Heart right ventricle (tissue), 16 donors: ENCODE measurements around the gene TRABD2B. TPM values are rescaled to one million over a fixed set of nuclear protein-coding genes. Genes with fewer than 3 reads are reported as not detected.

ENCODE experiments used
- ATAC-seq, 8 donors: fragments of 200-7000 bp; cut with Tn5 transposase; one replicate each; pipeline ENCODE4 v1.9.1; 2020; ENCODE audit warnings: mild to moderate bottlenecking in 8 of 8, moderate library complexity in 8 of 8, moderate number of reproducible peaks in 1 of 8
- DNase-seq, 2 donors: peaks; one replicate each; pipeline ENCODE4 v3.0.0-alpha.2; 2020
- H3K27ac ChIP-seq, 10 donors: fragments of 200-600 bp; sonication (generic) in 2 of 10; one replicate each; pipeline versions ENCODE4 v1.5.0 to v1.8.0; 2020 to 2022; ENCODE audit warnings: mild to moderate bottlenecking in 3 of 10
- H3K27me3 ChIP-seq, 7 donors: fragments of 200-600 bp; one replicate each; pipeline ENCODE4 v1.8.0; 2021 to 2022; ENCODE audit warnings: mild to moderate bottlenecking in 2 of 7
- H3K36me3 ChIP-seq, 9 donors: fragments of 200-600 bp; sonication (generic) in 1 of 9; one replicate each; pipeline versions ENCODE4 v1.5.0 to v1.8.0; 2020 to 2022; ENCODE audit warnings: mild to moderate bottlenecking in 2 of 9
- H3K4me1 ChIP-seq, 9 donors: fragments of 200-600 bp; sonication (generic) in 1 of 9; one replicate each; pipeline versions ENCODE4 v1.5.0 to v1.8.0; 2020 to 2022; ENCODE audit warnings: mild to moderate bottlenecking in 4 of 9
- H3K4me3 ChIP-seq, 10 donors: fragments of 200-600 bp; sonication (generic) in 2 of 10; one replicate each; pipeline versions ENCODE4 v1.5.0 to v1.8.0; 2020 to 2022; ENCODE audit warnings: mild to moderate bottlenecking in 7 of 10, moderate library complexity in 2 of 10
- H3K9me3 ChIP-seq, 11 donors: fragments of 200-600 bp in 10 of 11; sonication (generic) in 2 of 11; one replicate each; pipeline versions ENCODE4 v1.5.0 to v1.8.0; 2013 to 2022; ENCODE audit warnings: mild to moderate bottlenecking in 2 of 11, control low read depth in 1 of 11, moderate library complexity in 1 of 11
- WGBS, 2 donors: extraction: QIAGEN DNeasy Blood & Tissue Kit; methylation state at CpG; one replicate each; pipeline ENCODE4 v1.1.7; 2013; ENCODE audit warnings: inconsistent platforms in 1 of 2; 5-methylcytosine and 5-hydroxymethylcytosine counted together
- intact Hi-C, 10 donors: fragments of 100-400 bp; cut with DNase I; formaldehyde crosslinking; loops; one replicate each; pipeline versions ENCODE4 v1.11.1 to v1.14.2; 2022
- polyA plus RNA-seq, 2 donors: library from polyadenylated mRNA; stranded (reverse); fragments of 200-250 nt; gene quantifications; one replicate each; pipeline ENCODE4 v1.2.3, GENCODE V29; 2013
- total RNA-seq, 10 donors: library from RNA; stranded (reverse); fragmentation: NEBNext Ultra II Directional in 3 of 10; extraction: Animal tissue kit (Norgen Biotek cat#: 25700) in 3 of 10; gene quantifications; one replicate each; pipeline versions ENCODE4 v1.2.1 to v1.2.4, GENCODE V29; 2021 to 2023
- TF ChIP-seq, protein P1 (sequence below), 9 donors: fragments of 200-600 bp; sonication (generic) in 2 of 9; IDR thresholded peaks; one replicate each; pipeline versions ENCODE4 v1.5.0 to v1.8.0; 2021 to 2022; ENCODE audit warnings: antibody characterized with exemption in 9 of 9, mild to moderate bottlenecking in 5 of 9, moderate library complexity in 1 of 9
- donor health status: Arrhythmogenic right ventricular cardiomyopathy.
- donor health status: ischemic (EF 13 %, LVEDD 7.1; RV severe dilation, severe dysfunction).
- donor health status: healthy with polysubstance abuse.
- donor health status: DM: no; HTN: yes; CAD: no.
- donor health status: DM: no; HTN: no; CAD: no.
- donor health status: ischemic (EF 25% LVEDD 6.9; RV normal size, moderate dysfunction).
- donor health status: ischemic (EF 25% LVEDD 5.7; RV mildly dilated, moderate dysfunction).
- donor health status: healthy.
- donor health status: DM: yes; HTN: yes; CAD: no.
- donor health status: Ischemic cardiomyopathy.
- donor health status: ischemic (EF 35%, LVEDD 5.7; RV mildly dilated, moderate dysfunction).
- donor health status: nonischemic (EF 11% LVEDD 7.7; RV severe dilation, severe dysfunction).
- donor health status: DM: yes; HTN: yes; CAD: no.
- donor health status: PGD.
- donor health status: ischemic (EF 29% LVEDD 5.4; RV normal size, mild dysfunction).
- donor health status: nonischemic (EF 23%, LVEDD 6.1; RV moderate dilation, normal function).

The TRABD2B gene
- total and polyA plus RNA-seq, 12 donors: 0.21 to 1.1 (median 0.53) TPM

DNA sequence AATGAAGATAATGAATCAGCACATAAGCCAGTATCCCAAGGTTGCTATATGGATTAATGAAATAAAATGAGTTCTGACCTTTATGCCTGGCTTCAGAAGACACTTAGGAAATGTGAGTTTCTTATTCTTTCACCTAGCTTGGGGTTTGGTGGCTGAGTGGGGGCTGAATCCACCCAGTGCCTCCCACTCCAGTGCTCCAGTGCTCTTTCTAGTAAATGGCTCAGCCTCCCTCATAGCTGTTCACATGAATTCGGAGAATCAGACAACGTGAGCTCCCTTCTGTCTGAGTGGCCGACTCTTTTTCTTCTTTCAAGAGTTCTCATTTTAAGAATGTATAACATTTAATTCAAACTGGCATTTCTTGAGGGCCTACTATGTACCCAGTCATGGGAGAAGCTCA lies 43.5 kb downstream of the TRABD2B start:
- 95 to 96% methylated on average over 3 of the region's 3 CpGs for WGBS, 2 donors
- H3K36me3 ChIP-seq: no peaks in the 10 kb centered on the region
- no peaks in the 10 kb centered on the region for H3K4me1 ChIP-seq
- no peak for ATAC-seq
- H3K27ac ChIP-seq: no peak overlapping the region
- intact Hi-C loops: no loop called here
- TF ChIP-seq, protein P1, sequence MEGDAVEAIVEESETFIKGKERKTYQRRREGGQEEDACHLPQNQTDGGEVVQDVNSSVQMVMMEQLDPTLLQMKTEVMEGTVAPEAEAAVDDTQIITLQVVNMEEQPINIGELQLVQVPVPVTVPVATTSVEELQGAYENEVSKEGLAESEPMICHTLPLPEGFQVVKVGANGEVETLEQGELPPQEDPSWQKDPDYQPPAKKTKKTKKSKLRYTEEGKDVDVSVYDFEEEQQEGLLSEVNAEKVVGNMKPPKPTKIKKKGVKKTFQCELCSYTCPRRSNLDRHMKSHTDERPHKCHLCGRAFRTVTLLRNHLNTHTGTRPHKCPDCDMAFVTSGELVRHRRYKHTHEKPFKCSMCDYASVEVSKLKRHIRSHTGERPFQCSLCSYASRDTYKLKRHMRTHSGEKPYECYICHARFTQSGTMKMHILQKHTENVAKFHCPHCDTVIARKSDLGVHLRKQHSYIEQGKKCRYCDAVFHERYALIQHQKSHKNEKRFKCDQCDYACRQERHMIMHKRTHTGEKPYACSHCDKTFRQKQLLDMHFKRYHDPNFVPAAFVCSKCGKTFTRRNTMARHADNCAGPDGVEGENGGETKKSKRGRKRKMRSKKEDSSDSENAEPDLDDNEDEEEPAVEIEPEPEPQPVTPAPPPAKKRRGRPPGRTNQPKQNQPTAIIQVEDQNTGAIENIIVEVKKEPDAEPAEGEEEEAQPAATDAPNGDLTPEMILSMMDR (IDR thresholded peaks at IDR 0.05): no peak
- peaks cover 0 to 5% (median 0%) of the 10 kb centered on the region in 11 donors for H3K9me3 ChIP-seq
- no peak for DNase-seq
- H3K27me3 ChIP-seq: no peaks in the 10 kb centered on the region
- H3K4me3 ChIP-seq: no peak overlapping the region

DNA sequence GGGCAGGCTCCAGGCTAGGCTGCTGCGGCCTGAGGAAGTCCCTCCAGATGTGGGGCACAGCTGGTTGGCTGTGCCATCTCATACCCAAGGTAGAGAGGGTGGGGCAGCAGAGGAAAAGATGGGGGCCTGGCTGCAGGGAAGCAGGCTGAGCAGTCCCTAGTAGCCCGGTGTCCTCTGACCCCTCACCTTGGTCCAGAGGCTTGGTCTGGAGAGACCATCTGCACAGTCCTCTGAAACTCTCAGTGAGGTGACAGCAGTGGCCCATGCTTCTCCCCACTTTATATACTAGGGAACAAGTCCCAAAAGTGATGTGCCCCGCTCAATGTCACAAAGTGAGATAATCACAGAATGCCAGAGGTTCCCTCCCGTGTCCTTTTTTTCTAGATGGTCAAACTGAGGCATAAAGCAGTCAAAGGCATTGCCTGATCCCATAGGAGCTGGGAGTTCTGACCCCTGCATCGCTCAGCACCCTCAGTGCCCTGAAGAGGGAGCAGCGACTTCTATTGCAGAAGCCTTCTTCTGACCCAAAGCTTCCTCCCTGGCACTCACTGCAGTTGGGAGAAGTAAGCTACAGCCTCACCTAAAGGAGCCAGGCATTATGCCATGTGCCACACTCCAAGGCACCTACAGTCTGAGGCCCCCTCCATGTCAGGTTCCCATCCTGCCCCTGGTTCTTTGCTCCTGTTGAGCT lies 45.5 kb downstream of the TRABD2B start:
- H3K9me3 ChIP-seq: peaks cover 0 to 4% (median 0%) of the 10 kb centered on the region in 11 donors
- WGBS, 2 donors: 81 to 85% methylated on average over 6 of the region's 6 CpGs
- no peak overlapping the region for H3K27ac ChIP-seq
- H3K27me3 ChIP-seq: no peaks in the 10 kb centered on the region
- DNase-seq: no peak
- peak in 1 of 8 donors; percentile 57 for ATAC-seq
- intact Hi-C loops: no loop called here
- no peaks in the 10 kb centered on the region for H3K36me3 ChIP-seq
- H3K4me3 ChIP-seq: no peak overlapping the region
- H3K4me1 ChIP-seq: no peaks in the 10 kb centered on the region
- TF ChIP-seq, protein P1 (IDR thresholded peaks at IDR 0.05): no peak

GRCh38 chr1:47951026-47951425 lies 46.2 kb downstream of the TRABD2B start:
- no peak overlapping the region for H3K27ac ChIP-seq
- H3K4me1 ChIP-seq: no peaks in the 10 kb centered on the region
- H3K4me3 ChIP-seq: no peak overlapping the region
- DNase-seq: no peak
- no peaks in the 10 kb centered on the region for H3K36me3 ChIP-seq
- intact Hi-C loops: no loop called here
- H3K9me3 ChIP-seq: no peaks in the 10 kb centered on the region
- 89 to 97% methylated on average over 8 of the region's 8 CpGs for WGBS, 2 donors
- no peak for ATAC-seq
- TF ChIP-seq, protein P1 (IDR thresholded peaks at IDR 0.05): no peak
- H3K27me3 ChIP-seq: no peaks in the 10 kb centered on the region

GRCh38 chr1:47950471-47950870 lies 46.7 kb downstream of the TRABD2B start:
- DNase-seq: no peak
- no peak overlapping the region for H3K4me3 ChIP-seq
- TF ChIP-seq, protein P1 (IDR thresholded peaks at IDR 0.05): no peak
- no peaks in the 10 kb centered on the region for H3K9me3 ChIP-seq
- intact Hi-C loops: no loop called here
- H3K36me3 ChIP-seq: no peaks in the 10 kb centered on the region
- 81 to 84% methylated on average over 3 of the region's 3 CpGs for WGBS, 2 donors
- no peak overlapping the region for H3K27ac ChIP-seq
- peaks cover 0 to under 1% (median 0%) of the 10 kb centered on the region in 9 donors for H3K4me1 ChIP-seq
- peak in 1 of 8 donors; percentile 28 for ATAC-seq
- no peaks in the 10 kb centered on the region for H3K27me3 ChIP-seq
